GM12865 (cell line): ENCODE results near the gene CST3.

Experiments used
- DNase-seq: peaks from one replicate; pipeline ENCODE4 v3.0.0; 2010; ENCODE audit warnings: low read depth
- H3K4me3 ChIP-seq: 2 replicates; pipeline ENCODE4 v1.5.1; 2011; ENCODE audit warnings: mild to moderate bottlenecking, low read depth, low read length, control low read depth
- TF ChIP-seq, protein P1 (sequence below): IDR thresholded peaks from 2 replicates; pipeline ENCODE4 v1.5.1; 2011; ENCODE audit warnings: low read length, control low read depth, low read depth, inconsistent platforms; ENCODE audit not compliant: insufficient read depth; ENCODE audit errors: missing control alignments

The CST3 gene

DNA sequence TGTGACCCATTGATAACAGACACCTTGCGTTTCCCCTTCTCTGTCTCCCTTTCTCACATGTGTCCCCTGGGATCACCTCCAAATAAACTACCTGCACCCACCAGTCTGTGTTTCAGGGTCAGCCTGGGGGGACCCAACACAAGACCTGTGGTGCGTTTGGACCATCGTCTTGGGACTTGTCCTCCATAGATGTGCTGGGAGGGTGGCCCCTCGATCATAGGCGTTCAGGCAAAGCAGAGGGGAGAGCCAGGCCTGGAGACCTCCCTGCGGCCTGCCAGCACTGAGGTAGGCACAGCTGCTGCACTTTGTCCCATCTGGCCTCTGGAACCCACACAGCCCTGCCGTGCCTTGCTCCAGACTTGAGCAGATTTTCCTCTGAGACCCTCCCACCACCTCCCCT, 50.1 kb downstream of the CST3 start:
- no peak overlapping the region for H3K4me3 ChIP-seq
- DNase-seq, result no peak
- TF ChIP-seq, protein P1, sequence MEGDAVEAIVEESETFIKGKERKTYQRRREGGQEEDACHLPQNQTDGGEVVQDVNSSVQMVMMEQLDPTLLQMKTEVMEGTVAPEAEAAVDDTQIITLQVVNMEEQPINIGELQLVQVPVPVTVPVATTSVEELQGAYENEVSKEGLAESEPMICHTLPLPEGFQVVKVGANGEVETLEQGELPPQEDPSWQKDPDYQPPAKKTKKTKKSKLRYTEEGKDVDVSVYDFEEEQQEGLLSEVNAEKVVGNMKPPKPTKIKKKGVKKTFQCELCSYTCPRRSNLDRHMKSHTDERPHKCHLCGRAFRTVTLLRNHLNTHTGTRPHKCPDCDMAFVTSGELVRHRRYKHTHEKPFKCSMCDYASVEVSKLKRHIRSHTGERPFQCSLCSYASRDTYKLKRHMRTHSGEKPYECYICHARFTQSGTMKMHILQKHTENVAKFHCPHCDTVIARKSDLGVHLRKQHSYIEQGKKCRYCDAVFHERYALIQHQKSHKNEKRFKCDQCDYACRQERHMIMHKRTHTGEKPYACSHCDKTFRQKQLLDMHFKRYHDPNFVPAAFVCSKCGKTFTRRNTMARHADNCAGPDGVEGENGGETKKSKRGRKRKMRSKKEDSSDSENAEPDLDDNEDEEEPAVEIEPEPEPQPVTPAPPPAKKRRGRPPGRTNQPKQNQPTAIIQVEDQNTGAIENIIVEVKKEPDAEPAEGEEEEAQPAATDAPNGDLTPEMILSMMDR, result no peak

DNA sequence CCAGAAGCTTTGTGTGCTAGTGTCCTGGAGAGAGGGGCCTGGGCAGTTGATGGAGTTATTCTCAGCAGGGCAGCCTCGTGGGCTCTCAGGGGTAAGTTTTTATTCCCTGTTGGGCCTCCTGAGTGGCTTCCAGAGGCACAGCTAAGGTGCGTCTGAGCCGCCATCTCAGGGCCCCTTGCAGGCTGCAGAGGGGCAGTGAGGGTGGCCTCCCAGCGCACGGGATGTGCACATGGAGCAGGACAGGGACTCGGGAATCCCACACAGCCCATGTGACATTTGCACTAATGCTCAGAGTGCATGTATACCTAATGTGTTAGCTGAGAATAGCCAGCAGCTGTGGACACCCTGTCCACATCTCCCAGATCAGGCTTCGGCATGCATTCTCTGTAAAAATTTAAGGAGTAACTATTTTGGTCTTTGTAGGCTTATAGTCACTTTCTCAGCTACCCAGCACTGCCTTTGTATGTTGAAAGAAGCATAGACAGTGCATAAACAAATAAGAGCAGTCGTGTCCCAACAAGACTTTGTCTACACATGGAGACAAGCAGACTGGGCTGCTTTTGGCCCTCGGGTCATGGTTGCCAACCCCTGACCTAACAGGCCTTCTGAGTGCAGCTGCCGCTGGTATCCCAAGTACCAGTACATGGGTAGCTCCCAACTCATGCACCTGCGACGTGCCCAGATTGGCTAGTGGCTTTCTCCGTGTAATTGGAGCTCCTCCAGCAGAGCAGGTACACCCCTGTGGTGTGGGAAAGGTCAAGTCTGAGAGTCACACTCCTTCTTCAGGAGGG, 50.8 kb downstream of the CST3 start:
- DNase-seq, result no peak
- TF ChIP-seq, protein P1, result no peak
- H3K4me3 ChIP-seq, result no peak overlapping the region

DNA sequence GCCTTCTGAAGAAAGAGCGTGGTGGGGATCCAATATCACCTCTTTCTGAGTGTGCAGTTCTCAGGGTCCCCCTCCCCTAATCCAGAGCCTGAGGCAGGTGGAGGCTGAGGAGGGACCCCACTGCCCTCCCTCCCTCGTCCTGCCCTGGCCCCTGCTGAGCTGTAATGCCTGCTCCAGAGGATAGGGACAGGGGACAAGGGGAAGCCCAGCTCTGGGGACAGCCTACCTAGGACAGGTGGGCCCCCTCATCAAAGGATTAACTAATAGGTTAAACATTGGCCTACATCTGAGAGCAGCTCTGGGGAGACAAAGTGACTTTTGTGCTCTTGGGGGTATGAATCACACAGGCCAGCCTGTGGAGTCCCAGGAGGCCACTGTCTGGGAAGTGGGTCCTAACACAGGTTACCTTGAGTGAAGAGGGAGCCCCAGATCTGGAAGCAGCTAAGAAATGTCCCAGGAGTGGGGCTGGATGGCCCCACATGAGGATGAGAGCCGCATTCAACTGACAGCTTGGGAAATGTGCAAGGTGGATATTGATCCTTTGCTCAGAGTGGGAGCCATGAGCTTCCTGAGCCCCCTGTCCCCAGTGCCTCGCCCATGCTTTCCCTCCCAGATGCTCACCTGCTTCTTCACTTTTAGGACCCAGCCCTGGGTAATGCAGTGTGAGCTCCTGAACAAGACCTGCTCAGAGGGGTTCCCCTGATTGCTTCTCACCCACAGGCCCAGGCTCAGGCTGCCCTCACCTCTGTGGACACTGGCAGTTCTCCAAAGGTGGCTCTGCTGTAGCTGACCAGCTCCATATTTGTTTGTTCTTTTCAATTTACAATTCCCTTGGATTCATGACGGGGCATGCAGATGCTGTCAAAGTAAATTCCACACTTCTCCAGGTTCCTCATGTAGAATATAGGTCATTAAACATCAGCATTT, 51.7 kb downstream of the CST3 start:
- no peak overlapping the region for H3K4me3 ChIP-seq
- DNase-seq, result no peak
- TF ChIP-seq, protein P1, result no peak

DNA sequence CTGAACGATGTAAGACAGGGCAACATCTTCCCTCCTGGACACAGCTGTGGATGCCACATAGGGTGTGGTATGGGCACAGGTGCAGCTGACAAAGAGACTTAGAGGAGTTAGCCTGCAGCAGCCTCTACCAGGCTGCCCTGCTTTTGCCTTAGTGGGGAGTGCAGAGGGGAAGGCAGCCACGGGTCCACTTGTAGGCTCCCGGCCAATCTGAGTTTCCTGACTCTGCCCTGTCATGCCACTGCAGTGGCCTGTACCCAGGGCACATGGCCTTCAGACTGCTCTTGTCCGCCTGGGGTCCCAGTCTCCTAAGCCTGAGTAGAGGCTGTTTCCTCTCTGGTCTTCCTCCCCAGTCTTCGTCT, 52.3 kb downstream of the CST3 start:
- no peak for DNase-seq
- TF ChIP-seq, protein P1, result no peak
- no peak overlapping the region for H3K4me3 ChIP-seq

DNA sequence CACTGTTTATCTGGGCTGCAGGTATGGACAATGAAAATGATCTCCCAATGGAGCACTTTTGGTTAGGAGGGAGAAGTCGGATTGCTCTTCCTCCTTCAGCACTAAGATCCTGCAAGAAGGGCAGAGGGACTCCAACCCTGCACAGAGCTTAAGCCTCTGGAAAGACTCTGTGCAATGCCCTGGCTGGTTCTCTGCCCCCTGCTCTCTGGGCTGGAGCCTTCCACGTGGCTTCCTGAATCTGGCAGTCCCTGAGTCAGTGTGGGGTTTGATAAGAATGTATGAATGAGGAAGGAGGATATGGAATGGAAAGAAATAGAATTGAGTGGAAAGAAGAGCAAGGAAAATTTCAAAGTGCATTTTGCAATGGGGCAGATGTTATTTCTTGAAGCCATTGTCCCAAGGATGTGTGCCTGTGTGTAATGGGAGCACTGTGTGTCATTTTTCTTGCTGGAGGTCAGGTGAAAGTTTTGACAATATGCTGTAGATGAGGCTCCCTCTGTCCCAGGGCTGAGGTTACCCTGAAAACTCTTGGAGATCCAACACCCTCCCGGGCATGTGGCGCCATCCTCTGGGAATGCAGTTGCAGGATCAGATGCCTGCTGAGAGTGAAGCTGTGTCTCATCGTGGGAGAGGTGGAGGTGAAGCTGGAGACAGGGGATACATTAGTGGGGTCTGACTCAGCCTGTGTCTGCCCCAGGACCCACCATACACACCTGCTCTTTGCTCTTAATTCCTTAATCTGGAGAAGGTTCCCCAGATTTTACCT, 53.1 kb downstream of the CST3 start:
- no peak for DNase-seq
- TF ChIP-seq, protein P1, result no peak
- H3K4me3 ChIP-seq, result no peak overlapping the region
